GM19023 (cell line): ENCODE measurements around the gene TACC2.

Source experiments
- ATAC-seq: cut with Tn5 transposase; IDR thresholded peaks from one replicate; pipeline ENCODE4 v1.9.1; 2021; ENCODE audit warnings: mild to moderate bottlenecking, moderate library complexity; ENCODE audit not compliant: unreplicated experiment

TACC2 gene

DNA sequence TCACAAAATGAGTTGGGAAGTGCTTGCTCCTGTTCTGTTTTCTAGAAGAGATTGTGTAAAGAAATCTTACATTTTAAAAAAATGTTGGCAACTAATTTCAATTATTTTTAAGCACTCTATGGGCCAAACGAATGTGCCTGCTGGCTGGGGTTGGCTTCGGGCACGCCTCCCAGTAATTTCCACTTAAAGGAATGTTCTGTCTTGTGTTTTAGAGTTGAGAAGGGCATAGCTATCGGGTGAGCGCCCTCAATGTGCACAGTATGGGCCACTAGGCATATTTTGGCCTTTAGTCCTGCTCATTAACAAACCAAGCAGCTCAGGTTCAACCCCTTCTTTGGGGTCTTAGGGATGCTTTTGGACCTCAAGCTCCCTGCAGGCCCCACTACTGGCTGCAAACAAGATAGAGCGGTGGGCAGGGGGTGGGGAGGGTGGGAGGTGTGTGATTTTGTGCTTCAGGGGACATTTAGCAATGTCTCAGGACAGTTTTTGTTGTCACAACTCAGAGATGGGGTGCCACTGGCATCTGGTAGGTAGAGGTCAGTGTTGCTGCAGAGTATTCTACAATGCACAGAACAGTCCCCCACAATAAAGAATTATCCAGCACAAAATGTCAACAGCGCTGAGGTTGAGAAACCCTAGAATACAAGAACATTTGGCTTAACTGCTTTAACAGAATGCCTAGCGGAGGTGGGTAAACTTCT lies 40.7 kb downstream of the TACC2 start:
- ATAC-seq = no peak

DNA sequence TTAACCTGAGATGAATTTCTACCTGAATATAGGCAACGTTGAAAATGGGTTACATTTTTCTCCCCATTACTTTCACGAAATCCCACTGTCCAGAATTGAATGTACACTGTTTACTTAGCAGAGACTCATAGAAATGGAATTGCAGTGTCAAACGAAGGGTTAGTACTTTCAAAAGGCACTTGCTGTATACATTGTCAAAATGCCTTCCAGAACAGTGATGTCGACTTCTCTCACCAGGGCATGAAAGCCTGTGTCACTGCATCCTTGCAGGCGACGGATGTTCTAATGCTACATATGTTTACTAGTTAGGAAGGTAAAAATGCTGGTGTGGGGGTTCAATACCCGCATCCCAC lies 41.2 kb downstream of the TACC2 start:
- no peak for ATAC-seq

DNA sequence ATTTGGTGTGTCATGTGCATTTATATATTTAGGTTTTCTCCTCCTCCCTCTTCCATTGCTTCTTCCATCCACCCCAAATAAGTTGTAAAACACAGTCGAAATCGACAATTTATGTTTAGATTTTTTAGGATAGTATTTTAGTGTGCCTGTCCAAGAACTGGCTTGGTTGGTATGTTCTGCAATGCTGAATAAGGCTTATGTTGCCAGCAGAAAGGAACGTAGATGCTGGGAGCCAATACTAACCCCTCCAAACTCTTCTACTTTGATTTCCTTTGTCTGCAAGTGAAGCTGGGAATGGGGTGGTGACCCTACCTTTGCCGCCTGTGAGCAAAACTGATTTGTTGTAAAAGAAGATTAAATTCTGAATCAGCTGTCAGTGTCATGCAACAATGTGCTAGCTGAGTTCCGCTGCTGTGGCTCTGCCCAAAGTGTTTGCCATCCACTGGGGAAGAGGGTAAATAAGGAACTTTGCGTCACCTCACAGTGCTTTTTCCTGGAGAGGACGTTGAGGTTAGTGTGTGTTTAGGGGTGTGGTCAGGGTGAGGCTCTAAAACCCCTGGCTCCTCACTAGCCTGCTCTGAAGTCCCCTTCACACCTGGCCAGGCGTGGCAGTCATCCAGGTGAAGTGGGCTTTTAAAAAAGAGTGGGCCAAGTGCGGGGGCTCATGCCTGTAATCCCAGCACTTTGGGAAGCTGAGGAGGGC lies 44.4 kb downstream of the TACC2 start:
- no peak for ATAC-seq

DNA sequence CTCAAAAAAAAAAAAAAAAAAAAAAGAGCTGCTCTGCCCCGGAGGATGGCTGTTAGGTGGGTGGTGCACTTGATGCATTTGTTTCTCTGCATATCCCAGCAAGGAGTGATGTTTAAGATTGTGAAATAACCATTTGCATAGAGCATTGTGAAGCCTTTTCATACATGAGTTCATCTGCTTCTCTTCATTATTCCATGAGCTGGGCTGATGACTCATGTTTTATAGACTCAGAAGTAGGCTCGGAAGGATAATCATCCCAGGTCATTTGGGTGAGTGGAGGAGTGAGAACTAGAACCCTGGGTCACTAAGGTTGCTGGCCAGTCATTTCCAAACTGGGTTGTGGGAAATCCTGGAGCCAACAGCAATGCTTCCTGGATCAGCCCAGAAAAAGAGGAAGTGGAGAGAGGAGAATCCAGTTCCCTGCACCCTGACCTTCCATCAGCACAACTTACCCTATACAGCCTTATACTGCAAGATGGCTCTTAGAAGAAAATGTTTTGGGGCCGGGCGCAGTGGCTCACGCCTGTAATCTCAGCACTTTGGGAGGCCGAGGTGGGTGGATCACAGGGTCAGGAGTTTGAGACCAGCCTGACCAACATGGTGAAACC lies 45.3 kb downstream of the TACC2 start:
- no peak for ATAC-seq

DNA sequence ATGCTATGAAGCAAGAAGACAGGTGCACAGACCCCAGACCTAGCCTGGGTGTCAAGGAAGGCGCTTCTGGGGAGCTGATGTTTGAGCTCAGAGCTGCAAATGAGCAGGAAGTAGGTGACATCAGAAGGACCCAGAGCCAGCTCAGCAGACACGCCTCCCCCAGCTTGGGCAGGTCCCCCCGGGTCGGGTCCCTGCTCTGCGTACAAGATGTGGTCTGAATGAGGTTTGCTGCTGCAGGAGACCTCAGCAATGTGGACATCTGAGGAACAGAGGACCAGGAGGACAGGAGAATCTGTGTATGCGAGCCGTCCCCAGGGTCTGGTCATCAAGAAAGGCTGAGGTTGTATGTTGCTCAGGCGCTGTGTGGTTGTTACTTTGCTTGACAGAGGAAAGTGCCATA lies 51.8 kb downstream of the TACC2 start:
- no peak for ATAC-seq

DNA sequence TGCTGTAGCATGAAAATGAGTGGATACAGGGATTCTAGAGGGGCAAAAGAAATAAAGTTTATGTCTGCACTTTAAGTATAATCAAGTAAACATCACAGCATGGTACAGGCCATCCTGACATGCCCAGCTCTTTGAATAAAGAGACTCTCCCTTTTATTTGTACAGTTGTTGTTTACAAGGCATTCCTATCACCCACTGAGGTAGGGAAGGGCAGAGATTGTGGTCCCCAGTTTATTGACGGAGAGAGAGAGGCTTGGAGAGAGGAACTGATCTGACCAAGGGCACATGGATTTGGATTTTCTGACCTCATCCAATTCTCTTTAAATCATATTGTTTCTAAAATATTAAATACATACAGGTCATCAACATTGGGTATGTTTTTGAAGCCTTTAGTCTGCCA lies 53.9 kb downstream of the TACC2 start:
- ATAC-seq = no peak

DNA sequence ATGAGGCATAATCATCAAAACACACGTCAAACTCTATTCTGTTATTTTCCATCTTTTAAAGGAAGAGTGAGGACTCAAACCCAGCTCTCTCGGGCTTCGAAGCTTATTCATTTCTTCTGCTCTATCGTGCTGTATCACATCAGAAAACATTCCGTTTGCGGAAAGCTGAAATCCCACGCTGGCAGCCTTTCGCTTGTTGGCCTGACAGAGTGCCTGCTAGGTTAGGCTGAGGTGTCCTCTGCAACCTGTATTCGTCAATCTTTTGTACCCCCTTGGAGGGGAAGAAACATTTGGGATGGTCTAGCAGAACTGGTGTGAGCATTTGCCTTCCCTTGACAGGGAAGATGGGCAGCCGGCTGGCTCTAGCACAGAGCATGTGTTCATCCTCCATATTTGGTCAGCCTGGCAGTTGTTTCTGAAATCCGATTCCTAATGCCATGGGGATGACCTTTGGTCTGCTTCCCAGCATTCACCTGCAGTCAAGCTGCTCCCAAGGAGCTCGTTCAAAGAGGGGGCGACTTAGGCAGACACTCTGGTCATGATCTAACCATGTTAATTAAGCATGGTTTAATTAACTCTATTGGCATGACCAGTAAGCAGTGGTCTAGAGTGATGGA lies 55.2 kb downstream of the TACC2 start:
- no peak for ATAC-seq

DNA sequence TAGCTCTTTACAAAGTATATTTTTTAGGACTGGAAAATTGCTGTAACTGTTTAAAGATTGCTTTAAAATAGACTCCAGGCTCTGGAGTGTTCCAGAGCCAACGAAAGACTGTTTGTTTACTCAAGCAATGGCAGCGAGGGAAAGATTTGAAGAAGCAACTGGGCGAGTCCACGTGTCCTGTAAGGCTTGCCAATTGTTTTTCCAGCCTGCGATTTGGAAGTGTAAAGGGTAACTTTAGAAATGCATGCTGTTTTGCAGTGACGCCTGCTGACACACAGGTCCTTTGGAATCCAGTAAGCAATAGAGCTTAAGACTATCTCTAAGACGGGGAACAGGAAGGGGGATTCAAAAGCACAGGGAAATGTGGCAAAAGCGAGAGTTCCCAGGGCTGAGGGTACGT lies 55.8 kb downstream of the TACC2 start:
- no peak for ATAC-seq

DNA sequence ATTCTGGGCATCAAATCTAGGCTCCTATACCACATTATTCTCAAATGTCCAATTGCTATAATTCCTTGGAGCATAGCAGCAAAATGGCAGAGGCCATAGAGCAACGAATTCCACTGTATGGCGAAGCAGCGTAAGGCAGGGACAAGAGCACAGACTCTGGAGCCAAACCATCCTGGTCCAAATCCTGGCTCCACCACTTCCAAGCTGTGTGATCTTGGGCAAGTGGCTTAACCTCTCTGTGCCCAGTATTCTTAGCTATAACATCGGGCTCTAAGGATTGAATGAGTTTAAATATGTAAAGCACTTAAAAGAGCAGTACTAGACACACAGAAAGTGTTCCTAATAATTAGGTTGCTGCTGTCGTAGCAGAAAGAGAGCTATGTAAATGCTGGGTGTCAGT lies 56.2 kb downstream of the TACC2 start:
- no peak for ATAC-seq

DNA sequence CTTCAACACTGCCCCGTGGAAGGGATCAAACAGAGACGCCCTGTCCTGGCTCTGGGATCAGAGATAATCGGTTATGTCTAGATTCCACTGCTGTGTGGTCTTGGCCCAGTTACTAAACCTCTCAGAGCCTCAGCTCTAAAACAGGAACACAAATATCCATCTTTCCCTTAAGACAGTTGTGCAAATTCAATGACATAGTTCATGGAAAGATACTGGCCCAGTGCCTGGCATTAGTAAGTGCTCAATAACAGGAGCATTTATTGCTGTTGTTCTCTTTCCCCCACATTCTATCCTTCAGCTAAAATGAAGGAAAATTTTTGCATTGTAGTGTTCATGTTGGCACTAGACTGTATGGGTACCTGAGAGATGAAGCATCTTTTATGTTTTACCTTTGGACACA lies 58.6 kb downstream of the TACC2 start:
- no peak for ATAC-seq

DNA sequence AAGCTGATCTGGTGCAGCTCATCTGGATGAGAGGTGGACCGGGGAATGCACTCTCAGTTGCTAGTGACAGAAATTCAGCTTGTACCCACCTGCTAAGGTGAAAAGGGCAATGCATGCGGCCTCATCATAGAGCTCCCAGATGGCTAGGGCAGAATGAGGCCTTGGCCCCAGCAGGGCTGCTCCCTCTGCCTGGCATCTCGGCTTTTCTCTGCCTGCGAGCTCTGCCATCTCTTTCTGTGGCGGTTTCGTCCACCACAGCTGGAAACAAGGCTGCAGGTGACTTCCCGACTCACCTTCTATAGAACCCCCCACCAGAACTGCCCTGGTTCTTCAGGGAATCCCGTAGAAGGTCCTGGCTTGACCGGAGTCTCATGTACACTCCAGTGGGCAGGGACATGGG lies 60.1 kb downstream of the TACC2 start:
- no peak for ATAC-seq

DNA sequence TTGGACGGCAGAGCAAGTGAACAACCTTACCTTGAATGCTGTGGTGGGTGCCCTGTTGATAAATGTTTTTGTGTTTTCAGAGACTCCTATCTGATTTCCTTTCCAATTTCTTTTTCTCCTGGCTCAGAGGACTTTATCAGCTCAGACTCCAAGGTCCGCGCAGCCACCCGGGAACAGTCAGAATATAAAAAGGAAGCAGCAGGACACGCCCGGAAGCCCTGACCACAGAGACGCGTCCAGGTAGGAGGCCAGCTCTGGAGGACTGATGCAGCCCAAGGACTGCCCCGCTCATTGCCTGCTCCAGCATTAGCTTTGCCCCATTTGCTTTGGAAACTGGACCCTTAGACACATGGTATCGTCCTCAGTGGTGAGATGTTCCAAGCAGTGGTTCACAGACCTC lies 61.3 kb downstream of the TACC2 start:
- no peak for ATAC-seq

DNA sequence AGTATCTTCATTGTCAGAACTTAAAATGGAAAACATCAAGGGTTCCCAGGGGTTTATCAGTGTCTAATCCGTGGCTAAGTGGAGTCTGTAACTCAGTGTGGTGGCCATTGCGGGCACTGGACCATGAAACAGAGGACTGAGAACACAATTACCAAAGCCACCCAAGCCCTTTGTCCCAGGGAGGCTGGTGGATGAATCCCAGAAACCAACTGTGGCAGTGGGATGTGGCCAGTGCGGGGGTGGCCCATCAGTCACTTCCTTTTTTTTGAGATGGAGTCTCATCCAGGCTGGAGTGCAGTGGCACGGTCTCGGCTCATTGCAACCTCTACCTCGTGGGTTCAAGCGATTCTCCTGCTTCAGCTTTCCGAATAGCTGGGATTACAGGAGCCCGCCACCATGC lies 61.8 kb downstream of the TACC2 start:
- no peak for ATAC-seq

DNA sequence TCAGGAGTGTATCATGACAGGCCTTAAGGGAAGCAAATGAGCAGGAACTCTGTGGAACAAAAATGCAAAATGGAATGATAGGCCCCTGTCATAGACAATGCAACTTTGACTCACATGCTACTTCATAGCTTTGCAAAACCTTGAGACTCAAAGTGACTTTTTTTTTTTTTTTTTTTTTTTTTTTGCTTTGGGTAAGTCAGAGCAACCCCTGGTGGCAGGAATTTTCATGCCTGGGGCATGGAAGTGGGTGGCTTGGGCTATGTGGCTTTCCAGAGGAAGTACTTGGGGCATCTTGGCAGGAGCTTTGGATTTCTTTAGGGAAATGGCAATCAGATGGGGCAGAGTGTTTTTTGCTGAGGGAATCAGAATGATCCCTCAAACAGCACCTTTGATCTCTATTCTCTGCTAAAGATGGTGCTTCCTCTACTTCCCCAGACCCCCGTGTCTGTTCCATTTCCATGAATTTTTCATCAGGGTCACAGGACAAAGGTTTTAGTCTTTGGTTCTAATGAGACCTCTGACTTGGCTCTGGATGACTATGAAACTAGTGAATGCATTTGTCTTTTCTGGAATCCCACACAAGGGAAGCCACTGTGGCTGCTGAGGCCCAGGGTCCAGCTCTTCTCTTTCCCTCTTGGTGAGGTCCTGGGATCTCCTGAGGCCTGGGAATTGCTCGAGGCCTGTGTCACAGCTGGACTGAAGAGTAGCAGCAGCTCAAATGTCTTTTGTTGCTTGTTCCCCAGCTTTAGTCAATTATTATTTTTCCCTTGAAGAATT lies 62.8 kb downstream of the TACC2 start:
- no peak for ATAC-seq

DNA sequence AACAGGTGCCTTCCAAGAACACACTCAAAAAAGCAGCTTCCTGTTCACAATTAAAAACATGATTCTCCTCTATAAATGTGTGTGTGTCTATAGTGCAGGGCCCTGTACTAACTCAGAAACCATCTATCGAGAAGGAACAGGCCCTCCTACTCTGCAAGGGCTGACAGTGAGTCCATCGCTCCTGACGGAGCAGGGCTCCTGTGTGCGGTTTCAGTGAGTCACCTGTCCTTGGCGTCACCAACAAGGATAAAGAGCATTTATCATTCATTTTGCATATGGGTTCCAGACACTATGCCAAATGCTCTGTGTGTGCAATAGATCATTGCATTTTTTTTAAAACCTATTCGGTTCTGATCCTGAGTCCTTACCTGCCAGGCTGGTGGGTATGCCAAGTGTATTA lies 63.7 kb downstream of the TACC2 start:
- no peak for ATAC-seq

DNA sequence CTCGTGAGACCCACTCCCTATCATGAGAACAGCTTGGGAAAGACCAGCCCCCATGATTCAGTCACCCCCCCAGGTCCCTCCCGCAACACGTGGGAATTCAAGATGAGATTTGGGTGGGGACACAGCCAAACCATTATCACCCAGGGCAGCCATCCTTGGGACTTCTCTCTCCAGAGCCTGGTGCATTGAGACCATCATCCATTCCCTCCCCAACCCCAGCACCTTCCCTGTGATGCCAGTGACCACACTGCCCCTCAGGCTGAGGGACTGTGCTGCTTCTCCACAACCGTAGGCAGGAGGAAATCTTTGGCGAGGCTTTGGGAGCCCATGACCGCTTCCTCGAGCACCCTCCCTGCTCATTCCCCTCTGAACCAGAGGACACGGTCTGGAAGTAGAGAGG lies 64.4 kb downstream of the TACC2 start:
- no peak for ATAC-seq

DNA sequence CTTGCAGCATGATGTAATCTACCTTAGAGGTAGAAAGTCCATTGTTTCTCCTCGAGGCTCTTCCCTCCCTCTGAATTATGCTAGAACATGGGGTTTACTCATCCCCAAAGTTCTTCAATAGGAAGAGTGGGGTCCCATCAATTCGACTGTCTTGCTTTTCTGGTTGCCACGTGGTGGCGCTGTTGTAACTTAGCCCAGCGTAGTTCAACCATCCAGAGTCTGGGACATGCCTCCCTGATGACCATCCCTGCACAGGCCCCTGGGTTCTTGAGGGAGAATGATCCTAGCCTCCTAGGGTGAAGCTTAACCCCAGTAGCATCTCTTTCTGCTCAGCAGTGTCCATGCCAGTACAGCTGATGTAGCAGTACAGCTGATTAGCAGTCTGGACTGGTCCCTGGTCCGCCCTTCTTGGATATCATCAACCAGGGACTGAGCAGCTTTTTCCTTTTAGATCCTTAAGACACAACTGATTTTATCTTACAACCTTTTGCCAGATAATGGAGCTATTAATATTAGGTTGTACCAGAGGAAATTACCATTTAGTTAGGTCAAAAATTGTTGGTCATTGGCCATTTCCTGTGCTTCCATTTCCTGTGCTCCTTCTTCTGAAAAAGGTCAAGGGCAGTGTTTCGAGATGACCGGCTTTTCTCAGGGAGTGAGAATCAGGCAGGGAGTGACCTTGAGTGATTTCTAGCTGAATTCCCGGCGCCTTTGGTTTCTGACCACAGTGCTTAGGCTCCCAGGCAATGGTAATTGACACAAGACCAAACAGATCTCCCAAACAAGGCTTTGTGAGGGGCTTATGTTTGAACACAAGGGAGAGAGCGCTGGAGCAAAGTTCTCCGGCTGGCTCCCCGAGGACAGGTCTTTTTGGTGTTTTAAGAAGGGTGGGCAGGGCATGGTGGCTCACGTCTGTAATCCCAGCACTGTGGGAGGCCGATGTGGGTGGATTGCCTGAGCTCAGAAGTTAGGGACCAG lies 65.4 kb downstream of the TACC2 start:
- no peak for ATAC-seq

DNA sequence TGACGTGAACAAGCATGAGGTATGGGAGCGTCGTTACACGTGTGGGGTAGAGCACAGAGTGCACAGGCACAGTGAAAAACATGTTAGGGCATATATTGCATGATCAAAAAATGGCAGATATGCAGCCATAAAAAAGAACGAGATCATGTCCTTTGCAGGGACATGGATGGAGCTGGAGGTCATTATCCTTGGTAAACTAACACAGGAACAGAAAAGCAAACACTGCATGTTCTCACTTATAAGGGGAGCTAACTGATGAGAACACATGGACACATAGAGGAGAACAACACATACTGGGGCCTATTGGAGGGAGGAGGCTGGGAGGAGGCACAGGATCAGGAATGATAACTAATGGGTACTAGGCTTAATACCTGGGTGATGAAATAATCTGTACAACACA lies 66.3 kb downstream of the TACC2 start:
- no peak for ATAC-seq

DNA sequence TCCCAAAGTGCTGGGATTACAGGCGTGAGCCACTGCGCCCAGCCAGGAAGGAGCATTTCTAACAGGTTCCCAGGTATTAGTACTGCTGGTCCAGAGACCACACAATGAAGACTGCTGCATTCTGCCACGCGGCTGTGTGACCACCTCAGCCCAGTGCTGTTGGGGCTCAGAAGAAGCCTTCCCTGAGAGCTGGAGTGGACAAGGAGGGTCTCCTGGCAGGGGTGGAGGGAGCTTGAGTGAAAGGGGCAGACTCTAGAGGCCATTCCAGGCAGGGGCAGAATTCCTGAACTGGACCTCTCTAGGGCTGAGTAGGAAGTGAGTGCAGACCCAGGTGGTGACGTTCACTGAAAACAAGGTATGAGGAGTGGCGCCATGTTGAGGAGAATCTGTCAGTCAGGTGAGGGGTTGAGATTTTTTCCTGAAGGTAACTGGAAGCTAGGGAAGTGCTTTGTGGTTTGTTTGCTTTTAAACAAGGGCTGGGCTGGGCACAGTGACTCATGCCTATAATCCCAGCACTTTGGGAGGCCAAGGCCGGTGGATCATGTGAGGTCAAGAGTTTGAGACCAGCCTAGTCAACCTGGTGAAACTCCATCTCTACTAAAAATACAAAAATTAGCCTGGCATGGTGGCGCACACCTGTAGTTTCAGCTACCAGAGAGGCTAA lies 67.6 kb downstream of the TACC2 start:
- no peak for ATAC-seq
